Activated CD4-positive, alpha-beta T cell treated with anti-CD3 and anti-CD28 coated beads, Interleukin-2, amount 10 ng/mL, durations not matched to agents 24 days and 14 days (primary cell): ENCODE results near the gene SURF6. TPM values are rescaled to one million over a fixed set of nuclear protein-coding genes. Genes with fewer than 3 reads are reported as not detected.

Experiments used
- DNase-seq: peaks from one replicate; pipeline ENCODE4 v3.0.0; 2022
- H3K27ac Mint-ChIP-seq: one replicate; pipeline ENCODE4 v1.8.0; 2022; ENCODE audit warnings: mild to moderate bottlenecking, mixed read lengths
- H3K27me3 Mint-ChIP-seq: one replicate; pipeline ENCODE4 v1.8.0; 2022; ENCODE audit warnings: mixed read lengths
- H3K36me3 Mint-ChIP-seq: one replicate; pipeline ENCODE4 v1.8.0; 2022; ENCODE audit warnings: low read depth, mild to moderate bottlenecking, mixed read lengths
- H3K4me1 Mint-ChIP-seq: one replicate; pipeline ENCODE4 v1.8.0; 2021; ENCODE audit warnings: mixed read lengths
- H3K4me3 Mint-ChIP-seq: one replicate; pipeline ENCODE4 v1.8.0; 2022; ENCODE audit warnings: mild to moderate bottlenecking, moderate library complexity, mixed read lengths
- H3K9me3 Mint-ChIP-seq: one replicate; pipeline ENCODE4 v1.8.0; 2021; ENCODE audit warnings: mixed read lengths
- intact Hi-C: fragments of 100-400 bp; cut with micrococcal nuclease; formaldehyde crosslinking; loops from one replicate; pipeline ENCODE4 v1.15.1; 2023
- total RNA-seq: library from RNA; stranded (reverse); gene quantifications from 2 replicates; pipeline ENCODE4 v1.2.3, GENCODE V29; 2022

SURF6 gene
- total RNA-seq, 1 donor from 2014 or later = 27.4 TPM

DNA sequence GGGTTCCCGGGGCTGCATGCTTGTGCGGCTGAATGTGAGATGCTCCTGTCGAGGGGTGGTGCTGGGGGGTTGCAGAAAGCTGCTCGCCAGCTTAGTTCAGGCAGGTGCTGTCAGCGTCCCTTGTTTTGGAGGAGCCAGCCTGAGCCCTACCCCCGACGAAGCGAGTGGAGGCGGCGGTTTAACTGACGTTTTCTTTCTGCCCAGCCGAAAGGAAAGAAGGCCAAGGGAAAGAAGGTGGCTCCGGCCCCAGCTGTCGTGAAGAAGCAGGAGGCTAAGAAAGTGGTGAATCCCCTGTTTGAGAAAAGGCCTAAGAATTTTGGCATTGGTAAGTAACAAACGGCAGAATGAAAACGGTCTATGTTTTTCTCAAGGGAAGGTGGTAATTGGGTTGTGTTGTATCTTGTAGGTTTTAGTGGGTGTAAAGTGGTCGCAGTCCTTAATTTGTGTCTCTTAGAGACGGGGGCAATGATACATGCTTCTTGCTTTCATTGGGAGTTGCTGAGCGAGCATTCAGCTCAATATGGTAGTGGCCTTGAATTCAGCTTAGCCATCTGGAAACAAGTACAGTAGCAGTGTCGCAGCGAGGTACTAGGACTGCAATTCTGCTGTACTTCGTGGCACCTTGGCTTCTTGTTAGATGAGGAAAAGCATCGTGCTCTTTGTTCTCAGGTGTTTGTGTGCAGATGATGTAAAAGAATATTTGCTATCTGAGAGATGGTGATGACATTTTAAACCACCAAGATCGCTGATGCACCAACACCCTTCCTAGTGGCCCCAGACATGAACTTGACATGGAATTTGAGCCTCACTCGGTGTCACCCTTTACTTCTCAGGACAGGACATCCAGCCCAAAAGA lies 13.0 kb upstream of the SURF6 start:
- H3K4me1 Mint-ChIP-seq = peaks cover 42% of the 10 kb centered on the region
- peak overlapping the region; percentile 100 for H3K4me3 Mint-ChIP-seq
- DNase-seq = no peak
- H3K9me3 Mint-ChIP-seq = no peaks in the 10 kb centered on the region
- H3K27me3 Mint-ChIP-seq = peaks cover 2% of the 10 kb centered on the region
- intact Hi-C loops = loop anchor here (1.0 kb wide), 4 partner anchors 7 to 27 kb away; partner anchors contain the start of genes STKLD1, SURF1, SURF2 and SURF4
- H3K36me3 Mint-ChIP-seq = peaks cover 78% of the 10 kb centered on the region
- H3K27ac Mint-ChIP-seq = peak overlapping the region; percentile 95

DNA sequence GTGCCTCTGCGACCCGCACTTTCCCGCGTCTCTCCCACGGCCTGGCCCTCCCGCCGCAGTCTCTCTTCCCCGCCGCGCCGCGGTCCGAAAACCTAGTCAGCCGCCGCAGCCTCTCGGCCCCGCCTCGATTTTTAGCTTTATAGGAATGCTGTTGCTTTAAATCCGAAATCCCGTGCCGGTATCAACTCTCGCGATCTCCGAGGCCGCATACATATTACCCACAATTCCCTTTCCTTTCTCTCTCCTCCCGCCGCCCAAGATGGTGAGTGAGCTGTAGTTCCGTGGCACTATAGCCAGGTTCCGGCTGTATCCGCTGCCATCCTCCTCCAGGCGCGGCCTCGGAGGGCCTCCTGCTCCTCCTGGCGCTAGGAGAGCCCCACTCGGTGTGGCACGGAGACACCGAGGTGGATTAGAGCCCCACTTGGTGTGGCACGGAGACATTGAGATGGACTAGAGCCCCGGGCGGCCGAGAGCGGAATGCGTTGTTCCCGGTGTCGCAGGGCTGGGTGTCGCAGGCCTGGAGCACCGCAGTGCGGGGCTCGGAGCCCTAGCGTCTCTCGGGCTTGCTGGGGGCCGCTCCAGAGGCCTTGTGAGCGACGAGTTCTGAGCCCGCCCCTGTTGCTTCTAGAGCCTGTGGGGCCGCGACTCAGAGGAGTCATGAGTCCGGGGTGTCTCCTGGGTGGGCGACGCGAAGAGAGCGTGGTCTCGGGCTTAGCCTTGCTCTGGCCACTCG lies 12.2 kb upstream of the SURF6 start, which contains the start of the genes MED22 and RPL7A:
Gene MED22 (minus strand): TSS at position 147 of the 733 bp plus-strand sequence. CDS start 1,469 bp downstream, outside the sequence.
Gene RPL7A (plus strand): TSS at position 234 of the 733 bp plus-strand sequence. CDS start 26 bp downstream, at position 260.
- H3K27me3 Mint-ChIP-seq = peaks cover 2% of the 10 kb centered on the region
- peaks cover 75% of the 10 kb centered on the region for H3K36me3 Mint-ChIP-seq
- H3K27ac Mint-ChIP-seq = peak within 1 kb of the TSS; percentile 95
- peak; percentile 97 for DNase-seq
- intact Hi-C loops = loop anchor here (1.0 kb wide), 4 partner anchors 8 to 28 kb away; partner anchors contain the start of genes STKLD1, SURF1, SURF2 and SURF4
- H3K9me3 Mint-ChIP-seq = no peaks in the 10 kb centered on the region
- H3K4me3 Mint-ChIP-seq = peak within 1 kb of the TSS; percentile 100
- peaks cover 39% of the 10 kb centered on the region for H3K4me1 Mint-ChIP-seq

DNA sequence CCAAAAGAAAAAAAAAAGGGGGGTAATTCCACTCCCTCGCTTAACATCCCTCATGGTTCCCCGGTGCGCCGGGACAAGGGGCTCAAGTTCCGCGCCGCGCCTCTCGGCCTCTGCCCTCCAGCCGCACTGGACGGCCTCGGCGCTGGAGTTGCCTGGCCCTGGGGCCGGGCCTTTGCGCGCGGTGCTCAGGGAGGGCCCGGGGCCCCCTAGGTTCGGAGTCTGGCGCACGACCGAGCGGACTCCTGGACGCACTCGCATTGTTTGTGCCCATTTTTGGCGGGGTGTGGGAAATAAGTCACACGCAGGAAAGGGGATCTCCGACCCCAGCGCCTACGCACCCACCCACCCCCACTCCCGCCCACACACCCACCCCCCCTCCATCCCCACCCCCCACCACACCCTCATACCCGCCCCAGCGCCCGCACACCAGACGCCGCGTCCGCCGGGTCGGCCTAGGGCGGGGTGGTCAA lies 11.6 kb upstream of the SURF6 start:
- H3K4me3 Mint-ChIP-seq = peak overlapping the region; percentile 100
- H3K4me1 Mint-ChIP-seq = peaks cover 35% of the 10 kb centered on the region
- H3K27ac Mint-ChIP-seq = peak overlapping the region; percentile 95
- peaks cover 72% of the 10 kb centered on the region for H3K36me3 Mint-ChIP-seq
- no peaks in the 10 kb centered on the region for H3K9me3 Mint-ChIP-seq
- intact Hi-C loops = no loop called here
- peaks cover 2% of the 10 kb centered on the region for H3K27me3 Mint-ChIP-seq
- peak; percentile 84 for DNase-seq

GRCh38 chr9:133346021-133346785 lies 10.2 kb upstream of the SURF6 start:
- H3K27ac Mint-ChIP-seq = peak overlapping the region; percentile 89
- H3K4me1 Mint-ChIP-seq = peaks cover 33% of the 10 kb centered on the region
- peaks cover 69% of the 10 kb centered on the region for H3K36me3 Mint-ChIP-seq
- no peak for DNase-seq
- intact Hi-C loops = no loop called here
- peaks cover 2% of the 10 kb centered on the region for H3K27me3 Mint-ChIP-seq
- H3K9me3 Mint-ChIP-seq = no peaks in the 10 kb centered on the region
- H3K4me3 Mint-ChIP-seq = peak overlapping the region; percentile 100

DNA sequence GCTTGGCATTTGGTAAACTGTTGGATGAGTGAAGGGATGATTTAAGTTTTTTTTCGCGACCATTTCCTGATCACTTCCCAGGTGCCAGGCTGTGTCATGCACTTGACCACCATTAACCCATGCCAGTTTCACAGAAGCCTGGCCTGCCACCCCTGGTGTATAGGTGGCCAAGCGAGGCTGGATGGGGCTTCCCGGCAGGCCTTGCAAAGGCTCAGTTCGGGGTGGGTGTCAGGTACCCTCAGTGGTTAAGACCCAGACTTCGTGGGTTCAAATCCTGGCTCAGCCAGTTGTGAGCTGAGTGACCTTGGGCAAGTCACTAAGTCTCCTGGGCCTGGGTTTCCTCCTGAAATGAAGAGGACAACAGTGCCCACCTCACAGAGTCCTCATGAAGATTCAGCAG lies 9.6 kb upstream of the SURF6 start:
- peaks cover 2% of the 10 kb centered on the region for H3K27me3 Mint-ChIP-seq

DNA sequence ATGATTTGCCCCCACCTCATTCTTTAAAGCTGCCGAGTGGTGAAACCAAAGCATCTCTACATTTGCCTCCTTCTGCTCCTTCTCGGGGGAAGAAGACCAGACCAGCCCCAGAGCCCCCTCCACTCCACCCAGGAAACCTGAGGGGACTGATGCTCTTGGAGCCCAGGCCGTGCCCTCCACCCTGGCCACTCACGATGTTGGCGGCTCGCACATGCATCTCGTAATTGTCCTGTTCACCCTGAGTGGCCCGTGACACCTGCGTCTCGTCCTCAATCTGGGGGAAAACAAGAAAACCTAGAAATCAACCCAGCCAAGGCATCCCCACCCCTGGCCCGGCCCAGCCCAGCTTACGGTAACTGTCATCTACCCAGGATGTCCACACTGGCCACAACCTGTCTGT lies 9.0 kb upstream of the SURF6 start:
- no peak for DNase-seq
- peaks cover 35% of the 10 kb centered on the region for H3K4me1 Mint-ChIP-seq
- H3K9me3 Mint-ChIP-seq = no peaks in the 10 kb centered on the region
- no peak overlapping the region for H3K27ac Mint-ChIP-seq
- intact Hi-C loops = no loop called here
- H3K27me3 Mint-ChIP-seq = peaks cover 2% of the 10 kb centered on the region
- no peak overlapping the region for H3K4me3 Mint-ChIP-seq
- peaks cover 67% of the 10 kb centered on the region for H3K36me3 Mint-ChIP-seq

More for the DNA sequence above, 9.6 kb upstream of the SURF6 start:
- Mint-ChIP-seq H3K27ac (no peak overlapping the region), H3K4me1 (peaks cover 36% of the 10 kb centered on the region), H3K4me3 (no peak overlapping the region), H3K36me3 (peaks cover 67% of the 10 kb centered on the region), H3K9me3 (no peaks in the 10 kb centered on the region)
- intact Hi-C loops = no loop called here
- DNase-seq = no peak

GRCh38 chr9:133344071-133344470 lies 8.1 kb upstream of the SURF6 start:
- DNase-seq = no peak
- H3K9me3 Mint-ChIP-seq = no peaks in the 10 kb centered on the region
- H3K4me1 Mint-ChIP-seq = peaks cover 26% of the 10 kb centered on the region
- peaks cover 2% of the 10 kb centered on the region for H3K27me3 Mint-ChIP-seq
- intact Hi-C loops = no loop called here
- no peak overlapping the region for H3K4me3 Mint-ChIP-seq
- H3K36me3 Mint-ChIP-seq = peaks cover 67% of the 10 kb centered on the region
- no peak overlapping the region for H3K27ac Mint-ChIP-seq

DNA sequence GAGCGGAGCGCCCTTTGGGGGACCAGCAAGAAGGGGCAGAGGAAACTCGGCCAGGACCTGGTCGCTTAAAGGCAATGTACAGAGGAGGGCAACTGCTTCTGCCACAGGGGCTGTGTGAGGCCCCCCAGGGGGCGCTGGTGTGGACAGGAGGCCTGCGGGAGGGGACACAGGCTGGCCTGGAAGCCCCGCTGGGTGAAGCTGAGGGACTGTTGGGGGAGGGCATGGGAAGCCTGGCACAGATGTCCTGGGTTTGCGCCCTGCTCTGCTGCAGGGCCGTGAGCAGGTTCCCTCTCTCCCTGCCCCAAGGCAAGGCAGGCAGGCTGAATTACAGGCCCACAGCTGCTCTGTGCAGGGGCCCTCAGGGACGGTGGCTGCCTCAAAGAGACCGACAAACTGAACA lies 6.6 kb upstream of the SURF6 start:
- Mint-ChIP-seq H3K27me3 (no peaks in the 10 kb centered on the region), H3K9me3 (no peaks in the 10 kb centered on the region)

DNA sequence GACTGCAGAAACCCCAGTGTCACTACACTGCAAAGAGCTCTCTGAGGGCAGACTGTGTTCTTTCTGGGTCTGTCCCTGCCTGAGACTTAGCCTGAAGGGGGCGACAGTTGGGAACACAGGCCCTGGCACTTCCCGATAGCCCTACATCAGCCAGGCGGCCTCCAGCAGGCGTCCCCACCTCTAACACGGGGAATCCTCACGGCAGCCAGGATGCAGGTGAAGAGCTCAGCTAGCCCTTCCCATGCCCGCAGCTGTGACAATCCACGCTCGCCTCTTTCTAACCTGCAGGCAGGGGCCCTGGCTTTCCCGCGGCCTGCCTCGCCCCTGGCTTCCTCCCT lies 6.0 kb upstream of the SURF6 start:
- no peak overlapping the region for H3K27ac Mint-ChIP-seq
- no peak overlapping the region for H3K4me3 Mint-ChIP-seq
- H3K27me3 Mint-ChIP-seq = no peaks in the 10 kb centered on the region
- DNase-seq = peak; percentile 60
- peaks cover 59% of the 10 kb centered on the region for H3K36me3 Mint-ChIP-seq
- H3K4me1 Mint-ChIP-seq = peaks cover 20% of the 10 kb centered on the region
- intact Hi-C loops = no loop called here
- no peaks in the 10 kb centered on the region for H3K9me3 Mint-ChIP-seq

More for the DNA sequence above, 6.6 kb upstream of the SURF6 start:
- peak; percentile 62 for DNase-seq
- Mint-ChIP-seq H3K36me3 (peaks cover 61% of the 10 kb centered on the region), H3K27ac (no peak overlapping the region), H3K4me3 (no peak overlapping the region), H3K4me1 (peaks cover 20% of the 10 kb centered on the region)
- intact Hi-C loops = no loop called here

- no peaks in the 10 kb centered on the region for H3K9me3 Mint-ChIP-seq
- H3K4me1 Mint-ChIP-seq = peaks cover 15% of the 10 kb centered on the region
- no peak overlapping the region for H3K4me3 Mint-ChIP-seq
- intact Hi-C loops = no loop called here
- peaks cover 56% of the 10 kb centered on the region for H3K36me3 Mint-ChIP-seq
- no peak overlapping the region for H3K27ac Mint-ChIP-seq
- no peak for DNase-seq
- no peaks in the 10 kb centered on the region for H3K27me3 Mint-ChIP-seq
Observed at GRCh38 chr9:133341369-133342068, 5.5 kb upstream of the SURF6 start.

DNA sequence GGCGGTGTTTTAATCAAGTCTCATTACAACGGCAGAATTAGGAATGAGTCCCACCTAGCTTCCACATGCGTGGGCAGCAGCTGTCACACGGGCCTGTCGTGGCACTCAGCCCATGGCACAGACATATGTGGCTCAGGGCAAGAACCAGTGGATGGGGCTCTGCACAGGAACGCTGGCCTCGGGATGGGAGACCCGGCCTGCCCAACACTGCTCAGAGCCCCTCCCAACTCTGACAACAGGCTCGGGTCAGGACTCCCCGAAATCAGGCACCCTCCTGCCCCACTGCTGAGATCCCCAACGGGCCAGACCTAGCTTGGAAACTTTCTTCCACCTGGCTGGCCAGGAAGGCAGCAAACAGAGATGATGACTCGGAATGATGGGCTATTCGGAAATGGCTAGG lies 4.9 kb upstream of the SURF6 start:
- Mint-ChIP-seq H3K9me3 (no peaks in the 10 kb centered on the region), H3K36me3 (peaks cover 55% of the 10 kb centered on the region), H3K4me1 (peaks cover 14% of the 10 kb centered on the region), H3K27ac (peak overlapping the region; percentile 53), H3K4me3 (no peak overlapping the region), H3K27me3 (no peaks in the 10 kb centered on the region)
- intact Hi-C loops = no loop called here
- no peak for DNase-seq

GRCh38 chr9:133340256-133340655 lies 4.3 kb upstream of the SURF6 start:
- no peak overlapping the region for H3K4me3 Mint-ChIP-seq
- H3K4me1 Mint-ChIP-seq = peaks cover 15% of the 10 kb centered on the region
- peak overlapping the region; percentile 53 for H3K27ac Mint-ChIP-seq
- no peak for DNase-seq
- no peaks in the 10 kb centered on the region for H3K9me3 Mint-ChIP-seq
- H3K27me3 Mint-ChIP-seq = no peaks in the 10 kb centered on the region
- intact Hi-C loops = no loop called here
- peaks cover 58% of the 10 kb centered on the region for H3K36me3 Mint-ChIP-seq

DNA sequence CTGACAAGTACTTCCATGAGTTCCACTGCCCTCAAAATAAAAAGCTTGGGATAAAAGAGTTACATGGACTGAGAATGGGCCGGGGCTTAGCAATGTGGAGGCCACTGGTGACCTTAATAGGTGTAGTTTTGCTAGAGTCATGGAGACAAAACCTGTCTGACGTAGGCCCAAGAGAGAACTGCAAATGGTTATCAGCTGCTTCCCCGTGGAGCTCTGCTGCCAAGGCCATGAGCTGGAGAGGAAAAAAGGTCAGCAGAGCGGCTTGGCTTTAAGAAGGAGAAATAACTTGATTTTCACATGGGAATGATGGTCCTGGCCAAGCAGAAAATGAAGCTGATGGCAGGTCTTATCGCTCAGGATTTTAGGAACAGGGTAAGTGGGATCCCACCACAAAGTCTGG lies 3.7 kb upstream of the SURF6 start:
- Mint-ChIP-seq H3K27me3 (no peaks in the 10 kb centered on the region), H3K9me3 (no peaks in the 10 kb centered on the region), H3K27ac (peak overlapping the region; percentile 48), H3K36me3 (peaks cover 53% of the 10 kb centered on the region), H3K4me3 (no peak overlapping the region), H3K4me1 (peaks cover 15% of the 10 kb centered on the region)
- no peak for DNase-seq
- intact Hi-C loops = loop anchor here (5.0 kb wide), 1 partner anchor 363 kb away; no protein-coding TSS in a partner anchor
